GM12878 (cell line): ENCODE results near the gene LRRIQ4. TPM values are rescaled to one million over a fixed set of nuclear protein-coding genes. Genes with fewer than 3 reads are reported as not detected.

ENCODE experiments used
- CHD4 ChIP-seq: fragments of 200-600 bp; sonication (generic); IDR thresholded peaks from 2 replicates; pipeline ENCODE4 v1.6.1; 2016; ENCODE audit warnings: mild to moderate bottlenecking
- CREM ChIP-seq: IDR thresholded peaks from 2 replicates; pipeline ENCODE4 v1.6.1; 2014; ENCODE audit warnings: antibody characterized with exemption, low read depth
- EZH2 ChIP-seq: IDR thresholded peaks from 2 replicates; pipeline ENCODE4 v1.6.1; 2012; ENCODE audit warnings: low read depth, mild to moderate bottlenecking, control low read depth, inconsistent platforms, low read length, borderline replicate concordance; ENCODE audit not compliant: control insufficient read depth
- GABPA ChIP-seq: IDR thresholded peaks from 2 replicates; pipeline ENCODE4 v1.6.1; 2014; ENCODE audit warnings: antibody characterized with exemption, low read depth, mild to moderate bottlenecking, inconsistent platforms
- HDGF ChIP-seq: fragments of 450-650 bp; IDR thresholded peaks from 2 replicates; pipeline ENCODE4 v1.6.1; 2016; ENCODE audit warnings: antibody characterized with exemption
- MEF2B ChIP-seq: fragments of 450-650 bp; IDR thresholded peaks from 2 replicates; pipeline ENCODE4 v1.6.1; 2018; ENCODE audit warnings: mild to moderate bottlenecking, moderate library complexity; ENCODE audit not compliant: partially characterized antibody, poor library complexity, severe bottlenecking
- NR2C1 ChIP-seq: fragments of 450-650 bp; IDR thresholded peaks from 2 replicates; pipeline ENCODE4 v1.6.1; 2017; ENCODE audit warnings: antibody characterized with exemption, mild to moderate bottlenecking, moderate library complexity
- NR2F1 ChIP-seq: fragments of 450-650 bp; conservative IDR thresholded peaks from 2 replicates; pipeline ENCODE4 v1.6.1; 2017; ENCODE audit warnings: mild to moderate bottlenecking
- PAX8 ChIP-seq: fragments of 450-650 bp; IDR thresholded peaks from 2 replicates; pipeline ENCODE4 v1.6.1; 2017; ENCODE audit warnings: mild to moderate bottlenecking, moderate library complexity
- PML ChIP-seq: IDR thresholded peaks from 2 replicates; pipeline ENCODE4 v1.6.1; 2012; ENCODE audit warnings: low read length, inconsistent platforms
- SIX5 ChIP-seq: IDR thresholded peaks from 2 replicates; pipeline ENCODE4 v1.6.1; 2011; ENCODE audit warnings: mild to moderate bottlenecking, low read depth, low read length, moderate library complexity; ENCODE audit not compliant: severe bottlenecking
- SMAD1 ChIP-seq: fragments of 450-650 bp; IDR thresholded peaks from 2 replicates; pipeline ENCODE4 v1.6.1; 2018; ENCODE audit warnings: mild to moderate bottlenecking, low read depth; ENCODE audit not compliant: partially characterized antibody
- SPI1 ChIP-seq: IDR thresholded peaks from 2 replicates; pipeline ENCODE4 v1.6.1; 2011; ENCODE audit warnings: low read depth, mild to moderate bottlenecking, low read length, moderate library complexity, borderline replicate concordance; ENCODE audit not compliant: insufficient read depth
- TARDBP ChIP-seq: IDR thresholded peaks from 2 replicates; pipeline ENCODE4 v1.6.1; 2016; ENCODE audit warnings: borderline replicate concordance
- TCF12 ChIP-seq: IDR thresholded peaks from 2 replicates; pipeline ENCODE4 v1.6.1; 2011; ENCODE audit warnings: low read depth, mild to moderate bottlenecking, low read length
- TCF3 ChIP-seq: IDR thresholded peaks from 2 replicates; pipeline ENCODE4 v1.6.1; 2012; ENCODE audit warnings: low read depth, mild to moderate bottlenecking, low read length, borderline replicate concordance; ENCODE audit not compliant: insufficient read depth
- TCF7 ChIP-seq: IDR thresholded peaks from 2 replicates; pipeline ENCODE4 v1.6.1; 2014; ENCODE audit warnings: antibody characterized with exemption, borderline replicate concordance
- ZSCAN29 ChIP-seq: fragments of 450-650 bp; IDR thresholded peaks from 2 replicates; pipeline ENCODE4 v1.6.1; 2017; ENCODE audit warnings: mild to moderate bottlenecking, moderate library complexity
- polyA plus RNA-seq, 11 experiments: library from polyadenylated mRNA; depleted of rRNA in 4 of 11; unstranded in 6 of 11; stranded (reverse) in 5 of 11; fragments of >200 nt; fragmentation: Nextera tagmentation in 4 of 11; fragmentation: Illumina TruSeq in 1 of 11; extraction: Ambion mirVana in 4 of 11; extraction: Trizol in 1 of 11; gene quantifications; 1 replicate in 1 of 11; 2 replicates in 10 of 11; pipeline versions ENCODE4 v1.2.1 to v1.2.3, GENCODE V29; 2011 to 2016; ENCODE audit warnings: inconsistent platforms in 2 of 11, missing spikeins in 2 of 11, low read depth in 1 of 11
- total RNA-seq, 4 experiments: library from RNA; depleted of rRNA in 3 of 4; stranded (reverse); fragments of >200 nt in 3 of 4; fragmentation: Illumina TruSeq in 1 of 4; extraction: Trizol in 1 of 4; gene quantifications; 2 replicates each; pipeline versions ENCODE4 v1.2.1 to v1.2.3, GENCODE V29; 2013 to 2021
- TF ChIP-seq, protein P1 (sequence below): fragments of 450-650 bp; IDR thresholded peaks from 2 replicates; pipeline ENCODE4 v1.6.1; 2017; ENCODE audit warnings: mild to moderate bottlenecking
- TF ChIP-seq, protein P2 (sequence below): fragments of 150-350 bp; IDR thresholded peaks from 2 replicates; pipeline ENCODE4 v1.6.1; 2016; ENCODE audit warnings: low read depth, low read length
- TF ChIP-seq, protein P3 (sequence below): IDR thresholded peaks from 2 replicates; pipeline ENCODE4 v1.6.1; 2011; ENCODE audit warnings: borderline replicate concordance, low read depth, mild to moderate bottlenecking, moderate library complexity, low read length; ENCODE audit not compliant: insufficient read depth, poor library complexity, severe bottlenecking
- TF ChIP-seq, protein P4 (sequence below): IDR thresholded peaks from 2 replicates; pipeline ENCODE4 v1.6.1; 2011; ENCODE audit warnings: mild to moderate bottlenecking, low read depth, low read length, moderate library complexity; ENCODE audit not compliant: insufficient replicate concordance

Gene LRRIQ4
- total and polyA plus RNA-seq, 10 of the 15 experiments (the other 5 are each of a cell fraction or from before 2014, with no cell fraction given): 0.06 to 0.21 (median 0.14) TPM; not detected in 3

DNA sequence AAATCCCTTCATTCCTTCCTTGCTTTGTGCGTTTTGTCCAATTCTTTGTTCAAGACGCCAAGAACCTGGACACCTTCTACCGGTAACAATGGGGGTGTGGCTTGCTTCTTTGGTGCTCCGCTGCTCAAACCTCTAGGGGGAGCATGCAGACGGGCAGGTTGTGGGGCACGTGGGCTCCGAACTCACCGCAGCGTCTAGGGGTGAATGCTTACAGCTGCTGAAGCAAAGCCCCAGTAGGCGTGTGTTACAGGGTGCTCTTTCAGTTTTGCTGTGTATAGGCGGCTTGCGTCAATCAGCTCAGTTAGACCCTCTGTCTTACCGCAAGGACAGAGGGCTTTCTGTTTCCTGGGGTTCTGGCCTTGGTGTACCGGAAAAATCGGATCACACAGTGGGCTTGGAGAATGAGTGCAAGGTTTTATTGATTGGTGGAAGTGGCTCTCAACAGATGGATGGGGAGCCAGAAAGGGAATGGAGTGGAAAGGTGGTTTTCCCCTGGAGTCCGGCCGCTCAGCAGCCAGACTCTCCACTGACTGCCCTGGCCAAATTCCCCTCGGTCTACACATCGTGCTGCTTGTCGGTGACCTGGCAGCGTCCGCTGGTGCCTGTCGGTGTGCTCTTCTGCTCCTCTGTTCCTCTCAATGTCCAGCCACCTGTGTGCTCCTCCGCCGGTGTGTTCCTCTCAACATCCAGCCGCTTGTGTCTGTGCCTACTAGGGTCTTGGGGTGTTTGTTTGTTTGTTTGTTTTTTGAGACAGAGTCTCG is 1.3 kb downstream of the LRRIQ4 start (continued):
- TF ChIP-seq SPI1 (no peak), TCF3 (peak; percentile 97), HDGF (0 out of 2 replicates have a peak, but pooled peaks have one; percentile 31), PAX8 (no peak), EZH2 (no peak), TCF12 (peak; percentile 99), MEF2B (peak; percentile 56), CREM (peak; percentile 85), CHD4 (no peak), SIX5 (no peak), SMAD1 (no peak), ZSCAN29 (no peak), TARDBP (peak; percentile 80; the same call in 1 of the 2 replicates), PML (no peak), NR2C1 (no peak), GABPA (no peak), TCF7 (no peak), NR2F1 (peak; percentile 74)
- TF ChIP-seq, protein P1, sequence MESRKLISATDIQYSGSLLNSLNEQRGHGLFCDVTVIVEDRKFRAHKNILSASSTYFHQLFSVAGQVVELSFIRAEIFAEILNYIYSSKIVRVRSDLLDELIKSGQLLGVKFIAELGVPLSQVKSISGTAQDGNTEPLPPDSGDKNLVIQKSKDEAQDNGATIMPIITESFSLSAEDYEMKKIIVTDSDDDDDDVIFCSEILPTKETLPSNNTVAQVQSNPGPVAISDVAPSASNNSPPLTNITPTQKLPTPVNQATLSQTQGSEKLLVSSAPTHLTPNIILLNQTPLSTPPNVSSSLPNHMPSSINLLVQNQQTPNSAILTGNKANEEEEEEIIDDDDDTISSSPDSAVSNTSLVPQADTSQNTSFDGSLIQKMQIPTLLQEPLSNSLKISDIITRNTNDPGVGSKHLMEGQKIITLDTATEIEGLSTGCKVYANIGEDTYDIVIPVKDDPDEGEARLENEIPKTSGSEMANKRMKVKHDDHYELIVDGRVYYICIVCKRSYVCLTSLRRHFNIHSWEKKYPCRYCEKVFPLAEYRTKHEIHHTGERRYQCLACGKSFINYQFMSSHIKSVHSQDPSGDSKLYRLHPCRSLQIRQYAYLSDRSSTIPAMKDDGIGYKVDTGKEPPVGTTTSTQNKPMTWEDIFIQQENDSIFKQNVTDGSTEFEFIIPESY: no peak
- TF ChIP-seq, protein P2, sequence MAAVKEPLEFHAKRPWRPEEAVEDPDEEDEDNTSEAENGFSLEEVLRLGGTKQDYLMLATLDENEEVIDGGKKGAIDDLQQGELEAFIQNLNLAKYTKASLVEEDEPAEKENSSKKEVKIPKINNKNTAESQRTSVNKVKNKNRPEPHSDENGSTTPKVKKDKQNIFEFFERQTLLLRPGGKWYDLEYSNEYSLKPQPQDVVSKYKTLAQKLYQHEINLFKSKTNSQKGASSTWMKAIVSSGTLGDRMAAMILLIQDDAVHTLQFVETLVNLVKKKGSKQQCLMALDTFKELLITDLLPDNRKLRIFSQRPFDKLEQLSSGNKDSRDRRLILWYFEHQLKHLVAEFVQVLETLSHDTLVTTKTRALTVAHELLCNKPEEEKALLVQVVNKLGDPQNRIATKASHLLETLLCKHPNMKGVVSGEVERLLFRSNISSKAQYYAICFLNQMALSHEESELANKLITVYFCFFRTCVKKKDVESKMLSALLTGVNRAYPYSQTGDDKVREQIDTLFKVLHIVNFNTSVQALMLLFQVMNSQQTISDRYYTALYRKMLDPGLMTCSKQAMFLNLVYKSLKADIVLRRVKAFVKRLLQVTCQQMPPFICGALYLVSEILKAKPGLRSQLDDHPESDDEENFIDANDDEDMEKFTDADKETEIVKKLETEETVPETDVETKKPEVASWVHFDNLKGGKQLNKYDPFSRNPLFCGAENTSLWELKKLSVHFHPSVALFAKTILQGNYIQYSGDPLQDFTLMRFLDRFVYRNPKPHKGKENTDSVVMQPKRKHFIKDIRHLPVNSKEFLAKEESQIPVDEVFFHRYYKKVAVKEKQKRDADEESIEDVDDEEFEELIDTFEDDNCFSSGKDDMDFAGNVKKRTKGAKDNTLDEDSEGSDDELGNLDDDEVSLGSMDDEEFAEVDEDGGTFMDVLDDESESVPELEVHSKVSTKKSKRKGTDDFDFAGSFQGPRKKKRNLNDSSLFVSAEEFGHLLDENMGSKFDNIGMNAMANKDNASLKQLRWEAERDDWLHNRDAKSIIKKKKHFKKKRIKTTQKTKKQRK: no peak
- TF ChIP-seq, protein P3, sequence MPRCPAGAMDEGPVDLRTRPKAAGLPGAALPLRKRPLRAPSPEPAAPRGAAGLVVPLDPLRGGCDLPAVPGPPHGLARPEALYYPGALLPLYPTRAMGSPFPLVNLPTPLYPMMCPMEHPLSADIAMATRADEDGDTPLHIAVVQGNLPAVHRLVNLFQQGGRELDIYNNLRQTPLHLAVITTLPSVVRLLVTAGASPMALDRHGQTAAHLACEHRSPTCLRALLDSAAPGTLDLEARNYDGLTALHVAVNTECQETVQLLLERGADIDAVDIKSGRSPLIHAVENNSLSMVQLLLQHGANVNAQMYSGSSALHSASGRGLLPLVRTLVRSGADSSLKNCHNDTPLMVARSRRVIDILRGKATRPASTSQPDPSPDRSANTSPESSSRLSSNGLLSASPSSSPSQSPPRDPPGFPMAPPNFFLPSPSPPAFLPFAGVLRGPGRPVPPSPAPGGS: no peak
- TF ChIP-seq, protein P4, sequence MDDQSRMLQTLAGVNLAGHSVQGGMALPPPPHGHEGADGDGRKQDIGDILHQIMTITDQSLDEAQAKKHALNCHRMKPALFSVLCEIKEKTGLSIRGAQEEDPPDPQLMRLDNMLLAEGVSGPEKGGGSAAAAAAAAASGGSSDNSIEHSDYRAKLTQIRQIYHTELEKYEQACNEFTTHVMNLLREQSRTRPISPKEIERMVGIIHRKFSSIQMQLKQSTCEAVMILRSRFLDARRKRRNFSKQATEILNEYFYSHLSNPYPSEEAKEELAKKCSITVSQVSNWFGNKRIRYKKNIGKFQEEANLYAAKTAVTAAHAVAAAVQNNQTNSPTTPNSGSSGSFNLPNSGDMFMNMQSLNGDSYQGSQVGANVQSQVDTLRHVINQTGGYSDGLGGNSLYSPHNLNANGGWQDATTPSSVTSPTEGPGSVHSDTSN: peak; percentile 87
